ENCODE measurements around the gene LILRB1. TPM values are rescaled to one million over a fixed set of nuclear protein-coding genes. Genes with fewer than 3 reads are reported as not detected.

LILRB1 gene
- total and polyA plus RNA-seq, 9 of the 15 experiments (the other 6 are each of a cell fraction or from before 2014, with no cell fraction given), result not detected

- TF ChIP-seq RBM25 (IDR thresholded peaks at IDR 0.05; ENCODE audit: low read depth, low read length, severe bottlenecking) (peak; percentile 99), SAFB2 (IDR thresholded peaks at IDR 0.05; ENCODE audit: borderline replicate concordance, low read depth, low read length, severe bottlenecking) (no peak), NR1H2 (CRISPR knock-in tag; IDR thresholded peaks at IDR 0.05) (no peak), ARID3A (IDR thresholded peaks at IDR 0.05; ENCODE audit: borderline replicate concordance, low read depth, low read length) (0 out of 2 replicates have a peak, but pooled peaks have one; percentile 18), THAP7 (CRISPR knock-in tag; IDR thresholded peaks at IDR 0.05) (no peak), ETS1 (conservative IDR thresholded peaks at IDR 0.05; ENCODE audit: control insufficient read depth, low read depth, low read length) (no peak), HCFC1 (IDR thresholded peaks at IDR 0.05; ENCODE audit: low read depth, low read length) (no peak), SRF (CRISPR knock-in tag; IDR thresholded peaks at IDR 0.05) (no peak), TAL1 (IDR thresholded peaks at IDR 0.05) (no peak), TBL1XR1 (IDR thresholded peaks at IDR 0.05; ENCODE audit: low read length in 2 of 2) (peak in 1 of 2 experiments; percentile 23; a peak in 1 of 4 replicates), ZNF395 (CRISPR knock-in tag; IDR thresholded peaks at IDR 0.05) (no peak), HDAC3 (IDR thresholded peaks at IDR 0.05; ENCODE audit: borderline replicate concordance, partially characterized antibody) (peak; percentile 19), MITF (IDR thresholded peaks at IDR 0.05) (no peak), MAX (CRISPR knock-in tag; IDR thresholded peaks at IDR 0.05) (no peak), TEAD4 (IDR thresholded peaks at IDR 0.05; ENCODE audit: low read length) (peak; percentile 4; the same call in 1 of the 2 replicates), TEAD4 (CRISPR knock-in tag; IDR thresholded peaks at IDR 0.05; ENCODE audit: borderline replicate concordance) (no peak), ZNF408 (CRISPR knock-in tag; IDR thresholded peaks at IDR 0.05; ENCODE audit: low read depth) (no peak)
Observed at GRCh38 chr19:54654447-54655321, 24.4 kb downstream of the LILRB1 start (continued).
